Gastroesophageal sphincter (tissue), 2 donors: ENCODE data around the gene FARS2.

Experiments used
- EP300 ChIP-seq: sonication (generic); formaldehyde crosslinking; IDR thresholded peaks from one replicate; pipeline ENCODE4 v1.6.1; 2017; ENCODE audit warnings: antibody characterized with exemption, mild to moderate bottlenecking
- POLR2A ChIP-seq, 2 donors: fragments of 450-650 bp; IDR thresholded peaks; one replicate each; pipeline ENCODE4 v1.6.1; 2017; ENCODE audit warnings: antibody characterized with exemption in 2 of 2, mild to moderate bottlenecking in 2 of 2, moderate library complexity in 1 of 2
- POLR2AphosphoS5 ChIP-seq: sonication (generic); formaldehyde crosslinking; IDR thresholded peaks from one replicate; pipeline ENCODE4 v1.6.1; 2017; ENCODE audit warnings: antibody characterized with exemption

DNA sequence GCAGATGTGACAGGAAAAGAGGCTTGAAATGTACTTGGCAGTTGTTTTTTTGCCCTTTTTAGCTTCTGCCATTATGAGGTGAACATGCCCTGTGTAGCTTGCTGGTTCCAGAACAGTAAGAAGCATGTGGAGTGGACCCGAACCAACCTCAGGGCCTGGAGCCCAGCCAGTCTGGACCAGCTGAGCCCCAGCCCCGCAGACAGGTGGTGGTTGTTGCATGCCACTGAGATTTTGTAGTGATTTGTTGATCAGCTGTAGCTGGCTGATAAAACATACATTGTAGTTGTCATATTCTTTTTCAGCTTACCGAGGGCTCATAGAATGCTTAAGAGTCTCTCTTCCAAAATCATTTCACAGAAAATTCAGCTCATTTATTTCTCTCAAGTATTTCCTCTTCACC lies 182.2 kb downstream of the FARS2 start:
- TF ChIP-seq POLR2AphosphoS5: no peak
- no peak for TF ChIP-seq POLR2A (IDR thresholded peaks at IDR 0.05)
- TF ChIP-seq EP300: no peak
